ENCODE measurements around the gene LGI4. TPM values are rescaled to one million over a fixed set of nuclear protein-coding genes. Genes with fewer than 3 reads are reported as not detected.
"Not testable (repeated sequence)": the region's sequence is repeated elsewhere in the genome, so short reads cannot be mapped to it uniquely, and the experiment has no call there.

LGI4 gene
- total and polyA plus RNA-seq, 3 experiments from 2014 or later: 0.18 TPM; not detected in 2

DNA sequence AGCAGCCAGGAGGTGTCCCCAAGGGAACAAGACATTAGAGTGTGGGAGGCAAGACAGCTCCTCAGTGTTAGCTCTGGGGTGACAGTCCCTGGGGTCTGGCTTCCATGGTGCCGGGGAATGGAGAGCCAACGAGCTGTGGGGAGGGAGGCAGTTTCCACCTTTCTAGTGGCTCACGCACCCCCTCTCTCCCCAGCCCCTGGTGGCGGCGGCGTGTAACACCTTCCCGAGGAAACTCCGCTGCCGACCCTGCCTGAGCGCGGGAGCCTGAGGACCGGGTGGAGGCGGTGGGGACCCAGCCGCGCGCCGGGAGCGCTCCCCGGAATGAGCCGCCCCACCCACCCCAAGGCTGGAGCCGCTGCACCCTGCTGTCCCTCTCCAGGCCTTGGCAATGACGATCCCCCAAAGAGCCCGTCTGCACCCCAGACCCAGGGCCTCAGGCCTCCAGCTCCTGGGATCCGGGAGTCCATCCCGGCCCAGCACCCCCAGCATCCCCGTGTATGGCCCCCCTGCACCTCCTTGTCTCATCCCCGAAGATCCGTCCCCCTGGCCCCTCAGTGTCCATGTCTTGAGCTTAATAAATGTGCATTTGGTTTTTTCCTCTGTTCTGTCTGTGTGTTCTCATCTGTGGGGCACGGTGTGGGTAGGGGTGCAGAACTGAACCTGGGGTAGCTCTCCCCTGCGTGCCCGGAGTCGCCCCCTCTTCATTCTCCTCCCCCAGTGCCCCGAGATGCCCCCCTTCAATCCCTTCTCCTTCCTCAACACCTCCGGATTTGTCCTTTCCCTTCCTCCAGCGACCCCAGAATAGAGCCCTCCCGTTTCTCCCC is 19.1 kb upstream of the LGI4 start:
- Histone ChIP-seq H3K27me3 (ENCODE audit: insufficient read depth, low read length, poor library complexity, severe bottlenecking) (no peaks in the 10 kb centered on the region), H3K4me3 (ENCODE audit: low read length) (peak overlapping the region; percentile 92), H3K27ac (ENCODE audit: low read depth, low read length) (peak overlapping the region; percentile 91), H3K4me1 (ENCODE audit: insufficient read depth, low read length) (peaks cover 37% of the 10 kb centered on the region), H3K9me3 (ENCODE audit: low read length) (no peaks in the 10 kb centered on the region), H3K36me3 (ENCODE audit: insufficient read depth, low read length) (peaks cover 21% of the 10 kb centered on the region)
- H3K4me1 Mint-ChIP-seq: peaks cover 42 to 45% (median 44%) of the 10 kb centered on the region in 3 donors
- no peaks in the 10 kb centered on the region for H3K27me3 Mint-ChIP-seq
- H3K27ac Mint-ChIP-seq: peak overlapping the region; percentile 91 to 100 (median 98)
- ChIA-PET POLR2A (interaction anchor here (0.5 to 4.9 kb wide), 7 partner anchors 12 to 114 kb away, joined by 3 to 34 read pairs (median 4); partner anchors contain the start of gene FXYD7), CTCF (interaction anchor here (0.6 to 4.0 kb wide), 24 partner anchors 9 to 140 kb away, joined by 3 to 29 read pairs (median 4); partner anchors contain the start of genes FAM187B and FXYD3)
- peak; percentile 61 to 80 (median 67) for DNase-seq
- H3K36me3 Mint-ChIP-seq: peaks cover 10 to 49% (median 13%) of the 10 kb centered on the region in 3 donors
- no peaks in the 10 kb centered on the region for H3K9me3 Mint-ChIP-seq
- H3K4me3 Mint-ChIP-seq: peak overlapping the region; percentile 96 to 100 (median 99)

DNA sequence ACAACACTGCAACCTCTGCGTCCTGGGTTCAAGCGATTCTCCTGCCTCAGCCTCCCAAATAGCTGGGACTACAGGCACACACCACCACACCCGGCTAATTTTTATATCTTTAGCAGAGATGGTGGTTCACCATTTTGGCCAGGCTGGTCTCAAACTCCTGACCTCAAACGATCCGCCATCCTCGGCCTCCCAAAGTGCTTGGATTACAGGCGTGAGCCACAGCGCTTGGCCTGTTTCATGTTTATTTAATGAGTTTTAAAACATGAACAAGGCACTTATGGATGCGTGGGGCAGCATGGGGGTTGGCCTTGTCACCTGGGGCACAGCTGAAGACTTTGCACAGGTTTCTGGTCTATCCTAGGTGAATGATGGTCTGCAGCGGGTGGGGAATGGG is 18.3 kb upstream of the LGI4 start:
- Histone ChIP-seq H3K36me3 (ENCODE audit: insufficient read depth, low read length) (peaks cover 14% of the 10 kb centered on the region), H3K4me1 (ENCODE audit: insufficient read depth, low read length) (peaks cover 34% of the 10 kb centered on the region), H3K4me3 (ENCODE audit: low read length) (peak overlapping the region; percentile 92)
- peak overlapping the region in 6 of 8 donors; percentile 17 to 99 (median 70) for H3K27ac Mint-ChIP-seq
- H3K36me3 Mint-ChIP-seq: peaks cover 6 to 41% (median 6%) of the 10 kb centered on the region in 3 donors
- not testable (repeated sequence) for H3K9me3 ChIP-seq (ENCODE audit: low read length); DNase-seq; H3K9me3 Mint-ChIP-seq; H3K27me3 Mint-ChIP-seq; H3K27me3 ChIP-seq (ENCODE audit: insufficient read depth, low read length, poor library complexity, severe bottlenecking); H3K27ac ChIP-seq (ENCODE audit: low read depth, low read length)
- ChIA-PET POLR2A (interaction anchor here (2.7 to 4.9 kb wide), 2 partner anchors 11 to 58 kb away, joined by 28 to 34 read pairs; partner anchors contain the start of gene FXYD7), CTCF (interaction anchor here (0.8 to 4.0 kb wide), 18 partner anchors 8 to 139 kb away, joined by 3 to 29 read pairs (median 4); partner anchors contain the start of gene FXYD3)
- H3K4me1 Mint-ChIP-seq: peaks cover 35 to 38% (median 37%) of the 10 kb centered on the region in 3 donors
- H3K4me3 Mint-ChIP-seq: peak overlapping the region; percentile 70 to 100 (median 99)

DNA sequence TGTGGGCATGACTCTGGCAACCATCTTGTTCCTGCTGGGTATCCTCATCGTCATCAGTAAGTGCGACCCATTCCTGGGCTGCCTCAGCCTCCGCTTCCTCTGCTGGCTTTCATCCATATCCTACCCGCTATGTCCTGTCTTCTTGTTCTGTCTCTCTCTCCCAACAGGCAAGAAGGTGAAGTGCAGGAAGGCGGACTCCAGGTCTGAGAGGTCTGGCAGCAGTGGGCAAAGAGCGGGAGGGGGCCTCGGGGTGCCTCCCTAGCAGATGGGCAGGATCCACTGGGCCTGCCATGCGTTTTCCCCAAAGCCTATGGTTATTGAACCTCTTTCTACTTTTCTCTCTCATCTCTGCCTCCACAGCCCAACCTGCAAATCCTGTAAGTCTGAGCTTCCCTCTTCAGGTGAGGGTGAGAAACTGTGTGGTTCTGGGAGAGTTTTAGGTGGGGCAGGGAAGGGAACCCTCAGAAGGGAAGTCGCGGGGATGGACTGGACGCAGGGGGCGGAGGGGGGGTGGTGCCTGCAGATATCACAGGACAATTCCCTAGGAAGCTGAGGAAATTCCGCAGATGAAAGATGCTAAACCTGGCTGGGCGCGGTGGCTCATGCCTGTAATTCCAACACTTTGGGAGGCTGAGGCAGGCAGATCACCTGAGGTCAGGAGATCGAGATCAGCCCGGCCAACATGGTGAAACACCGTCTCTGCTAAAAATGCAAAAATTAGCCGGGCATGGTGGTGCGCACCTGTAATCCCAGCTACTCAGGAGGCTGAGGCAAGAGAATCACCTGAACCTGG is 16.6 kb upstream of the LGI4 start:
- Mint-ChIP-seq H3K9me3 (no peaks in the 10 kb centered on the region), H3K36me3 (peaks cover 0 to 24% (median 3%) of the 10 kb centered on the region in 3 donors), H3K4me3 (peak overlapping the region in 3 of 7 donors; percentile 43 to 76 (median 60)), H3K27ac (peak overlapping the region in 2 of 8 donors; percentile 16 to 83), H3K27me3 (no peaks in the 10 kb centered on the region), H3K4me1 (peaks cover 20 to 24% (median 21%) of the 10 kb centered on the region in 3 donors)
- Histone ChIP-seq H3K27ac (ENCODE audit: low read depth, low read length) (no peak overlapping the region), H3K27me3 (ENCODE audit: insufficient read depth, low read length, poor library complexity, severe bottlenecking) (no peaks in the 10 kb centered on the region), H3K4me1 (ENCODE audit: insufficient read depth, low read length) (peaks cover 20% of the 10 kb centered on the region), H3K36me3 (ENCODE audit: insufficient read depth, low read length) (no peaks in the 10 kb centered on the region), H3K9me3 (ENCODE audit: low read length) (no peaks in the 10 kb centered on the region), H3K4me3 (ENCODE audit: low read length) (no peak overlapping the region)
- CTCF ChIA-PET: interaction anchor here (4.0 kb wide), 1 partner anchor 10 kb away, joined by 29 read pairs; no protein-coding TSS in a partner anchor
- no peak for DNase-seq
- POLR2A ChIA-PET: interaction anchor here (4.9 kb wide), 1 partner anchor 9 kb away, joined by 34 read pairs; the partner anchor contains the start of gene FXYD7

GRCh38 chr19:35150445-35150844 is 15.6 kb upstream of the LGI4 start:
- Histone ChIP-seq H3K4me1 (ENCODE audit: insufficient read depth, low read length) (peaks cover 11% of the 10 kb centered on the region), H3K4me3 (ENCODE audit: low read length) (no peak overlapping the region), H3K27ac (ENCODE audit: low read depth, low read length) (no peak overlapping the region), H3K36me3 (ENCODE audit: insufficient read depth, low read length) (no peaks in the 10 kb centered on the region), H3K9me3 (ENCODE audit: low read length) (no peaks in the 10 kb centered on the region), H3K27me3 (ENCODE audit: insufficient read depth, low read length, poor library complexity, severe bottlenecking) (no peaks in the 10 kb centered on the region)
- H3K27ac Mint-ChIP-seq: peak overlapping the region in 5 of 8 donors; percentile 2 to 78 (median 38)
- no peak for DNase-seq
- H3K4me1 Mint-ChIP-seq: peaks cover 11 to 17% (median 13%) of the 10 kb centered on the region in 3 donors
- no peaks in the 10 kb centered on the region for H3K27me3 Mint-ChIP-seq
- ChIA-PET POLR2A (no interaction called here), CTCF (interaction anchor here (1.0 kb wide), 1 partner anchor 119 kb away, joined by 3 read pairs; the partner anchor contains the start of gene USF2)
- H3K9me3 Mint-ChIP-seq: no peaks in the 10 kb centered on the region
- peaks cover 0 to 14% (median 0%) of the 10 kb centered on the region in 3 donors for H3K36me3 Mint-ChIP-seq
- peak overlapping the region in 2 of 7 donors; percentile 33 to 78 for H3K4me3 Mint-ChIP-seq

GRCh38 chr19:35149463-35149862 is 14.6 kb upstream of the LGI4 start:
- ChIA-PET CTCF (interaction anchor here (1.0 kb wide), 1 partner anchor 120 kb away, joined by 3 read pairs; the partner anchor contains the start of gene USF2), POLR2A (no interaction called here)
- Histone ChIP-seq H3K27me3 (ENCODE audit: insufficient read depth, low read length, poor library complexity, severe bottlenecking) (no peaks in the 10 kb centered on the region), H3K36me3 (ENCODE audit: insufficient read depth, low read length) (no peaks in the 10 kb centered on the region), H3K9me3 (ENCODE audit: low read length) (no peaks in the 10 kb centered on the region), H3K4me3 (ENCODE audit: low read length) (no peak overlapping the region), H3K4me1 (ENCODE audit: insufficient read depth, low read length) (peaks cover 19% of the 10 kb centered on the region), H3K27ac (ENCODE audit: low read depth, low read length) (no peak overlapping the region)
- Mint-ChIP-seq H3K9me3 (no peaks in the 10 kb centered on the region), H3K27ac (peak overlapping the region in 2 of 8 donors; percentile 38 to 61), H3K4me3 (peak overlapping the region in 1 of 7 donors; percentile 23), H3K27me3 (no peaks in the 10 kb centered on the region), H3K4me1 (peaks cover 16 to 24% (median 22%) of the 10 kb centered on the region in 3 donors), H3K36me3 (peaks cover 0 to 4% (median 0%) of the 10 kb centered on the region in 3 donors)
- no peak for DNase-seq

GRCh38 chr19:35146746-35147459 is 12.0 kb upstream of the LGI4 start:
- peaks cover 22 to 38% (median 26%) of the 10 kb centered on the region in 3 donors for H3K4me1 Mint-ChIP-seq
- ChIA-PET POLR2A (no interaction called here), CTCF (interaction anchor here (1.1 to 1.7 kb wide), 2 partner anchors 65 to 67 kb away, joined by 3 to 4 read pairs; no protein-coding TSS in a partner anchor)
- H3K27me3 Mint-ChIP-seq: peaks cover 0 to 3% of the 10 kb centered on the region in 2 donors
- Histone ChIP-seq H3K27me3 (ENCODE audit: insufficient read depth, low read length, poor library complexity, severe bottlenecking) (no peaks in the 10 kb centered on the region), H3K9me3 (ENCODE audit: low read length) (no peaks in the 10 kb centered on the region), H3K4me3 (ENCODE audit: low read length) (no peak overlapping the region), H3K27ac (ENCODE audit: low read depth, low read length) (no peak overlapping the region), H3K4me1 (ENCODE audit: insufficient read depth, low read length) (peaks cover 29% of the 10 kb centered on the region), H3K36me3 (ENCODE audit: insufficient read depth, low read length) (no peaks in the 10 kb centered on the region)
- no peak for DNase-seq
- peak overlapping the region in 5 of 8 donors; percentile 8 to 51 (median 34) for H3K27ac Mint-ChIP-seq
- H3K9me3 Mint-ChIP-seq: no peaks in the 10 kb centered on the region
- peak overlapping the region in 1 of 7 donors; percentile 56 for H3K4me3 Mint-ChIP-seq
- no peaks in the 10 kb centered on the region for H3K36me3 Mint-ChIP-seq
